Nephron progenitor cell (in vitro differentiated cells): ENCODE results near the gene ZNF433.
"Not testable (repeated sequence)": the region's sequence is repeated elsewhere in the genome, so short reads cannot be mapped to it uniquely, and the experiment has no call there.

Experiments used
- DNase-seq: peaks from one replicate; pipeline ENCODE4 v3.0.0; 2021
- H3K27ac Mint-ChIP-seq: 2 replicates; pipeline ENCODE4 v1.8.0; 2021; ENCODE audit warnings: mild to moderate bottlenecking, moderate library complexity, mixed read lengths
- H3K27me3 Mint-ChIP-seq: 2 replicates; pipeline ENCODE4 v1.8.0; 2021; ENCODE audit warnings: mild to moderate bottlenecking, low read depth, mixed read lengths; ENCODE audit not compliant: poor library complexity
- H3K36me3 Mint-ChIP-seq: 2 replicates; pipeline ENCODE4 v1.8.0; 2021; ENCODE audit warnings: low read depth, mixed read lengths
- H3K4me1 Mint-ChIP-seq: 2 replicates; pipeline ENCODE4 v1.8.0; 2021; ENCODE audit warnings: mixed read lengths
- H3K4me3 Mint-ChIP-seq: 2 replicates; pipeline ENCODE4 v1.8.0; 2021; ENCODE audit warnings: mild to moderate bottlenecking, moderate library complexity, mixed read lengths
- H3K9me3 Mint-ChIP-seq: 2 replicates; pipeline ENCODE4 v1.8.0; 2021; ENCODE audit warnings: mild to moderate bottlenecking, moderate library complexity, mixed read lengths
- TF ChIP-seq, protein P1 (sequence below): fragments of 200-600 bp; sonication (generic); IDR thresholded peaks from 2 replicates; pipeline ENCODE4 v1.5.0; 2021; ENCODE audit warnings: antibody characterized with exemption

The ZNF433 gene

DNA sequence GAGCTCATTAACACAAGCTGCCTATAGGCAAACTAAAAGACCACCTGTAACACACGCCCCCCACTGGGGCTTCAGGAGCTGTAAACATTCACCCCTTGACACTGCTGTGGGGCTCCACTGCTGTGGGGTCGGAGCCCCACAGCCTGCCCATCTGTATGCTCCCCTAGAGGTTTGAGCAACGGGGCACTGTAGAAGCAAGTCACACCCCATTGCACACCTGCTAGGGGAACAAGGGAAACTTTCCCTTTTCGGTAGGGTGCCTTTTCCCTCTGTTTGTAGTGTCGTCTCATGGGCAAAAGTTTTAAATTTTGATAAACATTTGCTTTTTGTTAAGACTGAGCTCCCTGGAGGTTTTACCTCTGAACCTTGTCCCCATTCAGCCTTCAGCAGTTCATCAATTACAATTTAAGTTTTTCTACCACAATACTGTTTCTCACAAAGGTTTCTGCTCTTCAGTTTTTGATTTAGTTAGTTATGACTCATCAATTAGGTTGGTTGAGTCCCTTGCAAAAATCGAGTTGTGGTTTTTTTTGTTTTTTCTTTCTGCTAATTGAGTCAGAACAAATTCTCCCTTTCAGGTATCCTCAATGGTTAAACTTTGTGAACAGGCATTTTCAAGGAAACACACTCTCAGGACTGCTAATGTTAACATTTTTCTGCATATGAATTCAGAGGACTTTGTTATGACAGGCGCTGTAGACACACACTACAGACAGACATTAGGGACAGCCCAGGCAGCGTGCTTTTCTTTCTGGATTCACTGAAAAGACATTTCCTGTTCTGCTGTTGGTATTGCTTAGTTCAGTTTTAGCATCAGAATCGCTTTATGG lies 35.1 kb downstream of the ZNF433 start:
- Mint-ChIP-seq H3K27me3 (no peaks in the 10 kb centered on the region), H3K36me3 (peaks cover 89% of the 10 kb centered on the region), H3K27ac (no peak overlapping the region), H3K9me3 (peaks cover 85% of the 10 kb centered on the region), H3K4me1 (no peaks in the 10 kb centered on the region), H3K4me3 (no peak overlapping the region)
- DNase-seq, result no peak
- TF ChIP-seq, protein P1, sequence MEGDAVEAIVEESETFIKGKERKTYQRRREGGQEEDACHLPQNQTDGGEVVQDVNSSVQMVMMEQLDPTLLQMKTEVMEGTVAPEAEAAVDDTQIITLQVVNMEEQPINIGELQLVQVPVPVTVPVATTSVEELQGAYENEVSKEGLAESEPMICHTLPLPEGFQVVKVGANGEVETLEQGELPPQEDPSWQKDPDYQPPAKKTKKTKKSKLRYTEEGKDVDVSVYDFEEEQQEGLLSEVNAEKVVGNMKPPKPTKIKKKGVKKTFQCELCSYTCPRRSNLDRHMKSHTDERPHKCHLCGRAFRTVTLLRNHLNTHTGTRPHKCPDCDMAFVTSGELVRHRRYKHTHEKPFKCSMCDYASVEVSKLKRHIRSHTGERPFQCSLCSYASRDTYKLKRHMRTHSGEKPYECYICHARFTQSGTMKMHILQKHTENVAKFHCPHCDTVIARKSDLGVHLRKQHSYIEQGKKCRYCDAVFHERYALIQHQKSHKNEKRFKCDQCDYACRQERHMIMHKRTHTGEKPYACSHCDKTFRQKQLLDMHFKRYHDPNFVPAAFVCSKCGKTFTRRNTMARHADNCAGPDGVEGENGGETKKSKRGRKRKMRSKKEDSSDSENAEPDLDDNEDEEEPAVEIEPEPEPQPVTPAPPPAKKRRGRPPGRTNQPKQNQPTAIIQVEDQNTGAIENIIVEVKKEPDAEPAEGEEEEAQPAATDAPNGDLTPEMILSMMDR, result no peak

DNA sequence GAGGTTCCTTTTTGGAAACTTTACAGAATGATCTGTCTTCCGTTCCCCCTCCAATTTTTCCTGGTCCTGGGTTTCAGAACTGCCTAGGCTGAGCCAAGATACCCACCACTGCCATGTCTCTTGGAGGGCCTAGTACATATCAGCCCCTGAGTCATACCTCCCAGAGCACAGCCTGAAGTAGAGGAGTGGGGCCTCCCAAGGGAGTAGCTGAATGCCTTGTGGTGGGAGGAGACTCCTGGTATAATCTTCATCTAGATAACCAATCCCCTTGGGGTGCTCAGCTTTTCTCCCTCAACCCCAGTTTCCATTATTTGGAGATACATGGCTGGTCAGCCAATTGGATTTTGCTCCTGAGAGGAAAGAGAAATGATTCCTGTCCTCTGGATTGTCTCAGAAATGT lies 40.3 kb downstream of the ZNF433 start:
- no peak for DNase-seq
- Mint-ChIP-seq H3K9me3 (peaks cover 89% of the 10 kb centered on the region), H3K27me3 (peaks cover 2% of the 10 kb centered on the region), H3K4me1 (no peaks in the 10 kb centered on the region), H3K4me3 (no peak overlapping the region), H3K36me3 (peaks cover 91% of the 10 kb centered on the region), H3K27ac (no peak overlapping the region)
- TF ChIP-seq, protein P1, result no peak

DNA sequence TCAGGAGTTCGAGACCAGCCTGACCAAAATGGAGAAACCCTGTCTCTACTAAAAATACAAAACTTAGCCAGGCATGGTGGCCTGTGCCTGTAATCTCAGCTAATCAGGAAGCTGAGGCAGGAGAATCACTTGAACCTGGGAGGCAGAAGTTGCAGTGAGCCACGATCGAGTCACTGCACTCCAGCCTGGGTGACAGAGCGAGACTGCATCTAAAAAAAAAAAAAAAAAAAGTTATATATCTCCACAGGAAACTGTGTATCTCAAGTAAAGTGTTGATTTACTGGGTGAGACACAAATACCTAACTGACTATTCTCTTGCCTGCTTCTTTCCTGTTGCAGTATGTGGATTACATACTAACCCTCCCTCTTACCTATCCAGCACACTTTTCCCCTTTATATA lies 43.6 kb downstream of the ZNF433 start:
- H3K4me3 Mint-ChIP-seq, DNase-seq, H3K27ac Mint-ChIP-seq, H3K4me1 Mint-ChIP-seq, H3K27me3 Mint-ChIP-seq: not testable (repeated sequence)
- peaks cover 70% of the 10 kb centered on the region for H3K36me3 Mint-ChIP-seq
- H3K9me3 Mint-ChIP-seq, result peaks cover 69% of the 10 kb centered on the region

DNA sequence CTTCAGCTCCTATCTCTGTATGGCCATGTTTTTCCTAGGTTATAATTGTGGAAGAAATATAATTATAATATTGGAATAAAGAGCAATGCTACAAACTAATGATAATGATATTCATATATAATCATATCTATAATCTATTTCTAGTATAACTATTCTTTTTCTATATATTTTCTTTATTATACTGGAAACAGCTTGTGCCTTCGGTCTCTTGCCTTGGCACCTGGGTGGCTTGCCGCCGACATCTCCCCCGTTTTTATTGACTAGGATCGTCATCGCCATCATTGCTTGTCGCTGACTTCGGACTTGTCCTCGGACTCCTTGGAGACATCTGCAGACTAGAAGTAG lies 46.4 kb downstream of the ZNF433 start:
- Mint-ChIP-seq H3K27me3 (peaks cover 2% of the 10 kb centered on the region), H3K9me3 (peaks cover 65% of the 10 kb centered on the region), H3K27ac (no peak overlapping the region), H3K4me1 (peaks cover 9% of the 10 kb centered on the region), H3K36me3 (peaks cover 47% of the 10 kb centered on the region), H3K4me3 (peak overlapping the region; percentile 99)
- TF ChIP-seq, protein P1, result no peak
- no peak for DNase-seq

DNA sequence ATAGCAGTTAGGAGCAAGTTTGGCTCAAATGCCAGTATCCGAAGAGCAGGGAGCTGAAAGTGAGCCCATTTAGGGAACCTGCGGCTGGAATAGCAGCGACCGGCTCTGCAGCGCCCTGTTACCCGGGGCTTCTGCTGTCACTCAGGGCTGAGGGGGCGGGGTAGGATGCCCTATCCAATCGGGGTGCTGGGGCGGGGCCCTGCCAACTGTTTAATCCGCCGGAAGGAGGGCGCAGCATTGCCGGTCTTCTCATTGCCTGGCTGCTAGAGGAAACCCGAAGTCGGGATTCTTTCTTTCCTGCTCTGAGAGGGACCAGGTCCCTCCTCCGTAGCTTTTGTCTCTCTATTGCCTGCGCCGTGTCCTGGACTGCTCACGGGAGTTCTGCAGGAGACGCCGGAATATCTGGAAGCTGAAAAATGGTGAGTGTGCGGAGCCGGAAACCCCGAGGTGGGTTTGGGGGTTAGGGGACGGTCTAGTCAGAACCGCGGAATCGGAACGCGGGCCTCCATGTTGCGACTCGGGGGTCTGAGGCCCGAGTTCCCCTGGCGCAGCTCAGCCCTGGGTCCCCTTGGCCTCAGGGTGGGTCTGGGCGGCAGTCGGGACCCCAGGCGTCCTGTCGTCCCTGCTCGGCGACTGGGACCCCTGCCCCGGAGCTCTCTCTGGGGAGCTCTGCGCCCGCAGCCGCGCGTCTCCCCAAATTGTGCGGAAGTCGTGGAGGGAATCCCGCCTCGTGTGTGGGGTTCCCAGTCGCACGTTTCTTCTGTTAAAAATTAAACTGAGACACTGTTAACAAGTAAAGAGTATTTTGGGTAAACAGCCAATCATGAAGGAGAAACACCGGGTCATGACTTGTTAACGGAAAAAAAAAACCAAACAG lies 47.8 kb downstream of the ZNF433 start:
- peaks cover 9% of the 10 kb centered on the region for H3K4me1 Mint-ChIP-seq
- H3K27ac Mint-ChIP-seq, result peak overlapping the region; percentile 98
- peaks cover 35% of the 10 kb centered on the region for H3K36me3 Mint-ChIP-seq
- H3K4me3 Mint-ChIP-seq, result peak overlapping the region; percentile 99
- TF ChIP-seq, protein P1, result no peak
- peaks cover 58% of the 10 kb centered on the region for H3K9me3 Mint-ChIP-seq
- peaks cover under 1% of the 10 kb centered on the region for H3K27me3 Mint-ChIP-seq
- peak; percentile 95 for DNase-seq

DNA sequence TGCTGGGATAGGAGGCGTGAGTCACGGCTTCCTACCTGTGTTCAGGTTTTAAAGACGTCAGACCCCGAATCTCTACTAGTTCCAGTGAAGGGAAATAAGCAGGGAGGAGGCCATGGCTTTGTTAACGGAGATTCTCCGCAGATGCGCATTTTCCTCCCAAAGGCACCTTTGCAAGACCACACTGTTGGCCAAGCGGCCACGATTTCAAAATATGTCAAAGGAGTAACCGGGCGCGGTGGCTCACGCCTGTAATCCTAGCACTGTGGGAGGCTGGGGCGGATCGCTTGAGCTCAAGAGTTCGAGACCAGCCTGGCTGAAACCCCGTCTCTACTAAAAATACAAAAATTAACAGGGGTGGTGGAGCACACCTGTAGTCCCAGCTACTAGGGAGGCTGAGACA lies 48.7 kb downstream of the ZNF433 start:
- Mint-ChIP-seq H3K36me3 (peaks cover 27% of the 10 kb centered on the region), H3K27me3 (no peaks in the 10 kb centered on the region), H3K9me3 (peaks cover 60% of the 10 kb centered on the region), H3K4me1 (peaks cover 9% of the 10 kb centered on the region), H3K4me3 (peak overlapping the region; percentile 99), H3K27ac (no peak overlapping the region)
- TF ChIP-seq, protein P1, result no peak
- DNase-seq, result no peak
